ENCODE data around the gene ICAM1. TPM values are rescaled to one million over a fixed set of nuclear protein-coding genes. Genes with fewer than 3 reads are reported as not detected.

The ICAM1 gene
- polyA plus RNA-seq, 1 of the 3 experiments (the other 2 are of a cell fraction): 14.5 TPM

DNA sequence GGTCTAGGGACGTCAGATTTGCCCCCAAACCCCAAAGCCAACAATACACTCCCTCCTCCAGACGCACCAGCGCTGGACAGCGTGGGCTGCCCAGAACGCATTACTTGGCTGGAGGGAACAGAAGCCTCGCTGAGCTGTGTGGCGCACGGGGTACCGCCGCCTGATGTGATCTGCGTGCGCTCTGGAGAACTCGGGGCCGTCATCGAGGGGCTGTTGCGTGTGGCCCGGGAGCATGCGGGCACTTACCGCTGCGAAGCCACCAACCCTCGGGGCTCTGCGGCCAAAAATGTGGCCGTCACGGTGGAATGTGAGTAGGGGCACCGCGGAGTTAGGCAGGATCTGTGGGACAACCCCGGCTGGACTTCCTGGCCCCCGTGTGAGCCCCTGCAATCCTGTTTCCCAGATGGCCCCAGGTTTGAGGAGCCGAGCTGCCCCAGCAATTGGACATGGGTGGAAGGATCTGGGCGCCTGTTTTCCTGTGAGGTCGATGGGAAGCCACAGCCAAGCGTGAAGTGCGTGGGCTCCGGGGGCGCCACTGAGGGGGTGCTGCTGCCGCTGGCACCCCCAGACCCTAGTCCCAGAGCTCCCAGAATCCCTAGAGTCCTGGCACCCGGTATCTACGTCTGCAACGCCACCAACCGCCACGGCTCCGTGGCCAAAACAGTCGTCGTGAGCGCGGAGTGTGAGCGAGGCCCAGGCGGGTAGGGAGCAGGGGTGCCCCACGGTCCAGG is 22.9 kb downstream of the ICAM1 start:
- Histone ChIP-seq H3K4me2 (no peak overlapping the region), H3K36me3 (replicated peaks in 1 of 2; ENCODE audit: control insufficient read depth in 1 of 2, insufficient read depth in 2 of 2, low read length in 1 of 2) (no peaks in the 10 kb centered on the region), H3F3A (replicated peaks; ENCODE audit: insufficient read depth) (no peaks in the 10 kb centered on the region), H3K79me2 (ENCODE audit: insufficient read depth) (no peaks in the 10 kb centered on the region), H3K4me3 (ENCODE audit: low read depth in 2 of 2, low read length in 1 of 2) (no peak overlapping the region; a peak in 1 of 4 replicates), H2AFZ (ENCODE audit: low read depth) (no peak overlapping the region), H3K27ac (ENCODE audit: low read depth in 2 of 2, low read length in 1 of 2) (no peak overlapping the region), H3K9ac (no peak overlapping the region), H3K9me2 (no peaks in the 10 kb centered on the region), H4K20me1 (ENCODE audit: insufficient read depth) (no peaks in the 10 kb centered on the region), H3K27me3 (ENCODE audit: insufficient read depth) (no peaks in the 10 kb centered on the region; the same call in 1 of the 2 replicates), H3K9me3 (no peaks in the 10 kb centered on the region), H3K4me1 (ENCODE audit: control insufficient read depth in 1 of 2, insufficient read depth in 2 of 2, low read depth in 1 of 2, low read length in 1 of 2) (peaks cover 0 to 37% of the 10 kb centered on the region in 2 experiments; a peak in 1 of 4 replicates)
- CTCF ChIA-PET: interaction anchor here (0.8 to 2.9 kb wide), 3 partner anchors 16 to 123 kb away, joined by 3 to 21 read pairs (median 4); partner anchors contain the start of genes ICAM1 and ZGLP1
- POLR2A ChIA-PET: interaction anchor here (0.7 kb wide), 1 partner anchor 68 kb away, joined by 3 read pairs; no protein-coding TSS in a partner anchor
- TF ChIP-seq, protein P1, sequence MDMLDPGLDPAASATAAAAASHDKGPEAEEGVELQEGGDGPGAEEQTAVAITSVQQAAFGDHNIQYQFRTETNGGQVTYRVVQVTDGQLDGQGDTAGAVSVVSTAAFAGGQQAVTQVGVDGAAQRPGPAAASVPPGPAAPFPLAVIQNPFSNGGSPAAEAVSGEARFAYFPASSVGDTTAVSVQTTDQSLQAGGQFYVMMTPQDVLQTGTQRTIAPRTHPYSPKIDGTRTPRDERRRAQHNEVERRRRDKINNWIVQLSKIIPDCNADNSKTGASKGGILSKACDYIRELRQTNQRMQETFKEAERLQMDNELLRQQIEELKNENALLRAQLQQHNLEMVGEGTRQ (IDR thresholded peaks at IDR 0.05; ENCODE audit: borderline replicate concordance, low read depth, low read length): no peak
- TF ChIP-seq RCOR1 (IDR thresholded peaks at IDR 0.05; ENCODE audit: low read length) (no peak), ELF1 (IDR thresholded peaks at IDR 0.05) (no peak), TCF12 (IDR thresholded peaks at IDR 0.05) (no peak), MEF2A (IDR thresholded peaks at IDR 0.05; ENCODE audit: borderline replicate concordance, low read depth) (no peak), JUND (IDR thresholded peaks at IDR 0.05) (no peak)
- TF ChIP-seq, protein P2, sequence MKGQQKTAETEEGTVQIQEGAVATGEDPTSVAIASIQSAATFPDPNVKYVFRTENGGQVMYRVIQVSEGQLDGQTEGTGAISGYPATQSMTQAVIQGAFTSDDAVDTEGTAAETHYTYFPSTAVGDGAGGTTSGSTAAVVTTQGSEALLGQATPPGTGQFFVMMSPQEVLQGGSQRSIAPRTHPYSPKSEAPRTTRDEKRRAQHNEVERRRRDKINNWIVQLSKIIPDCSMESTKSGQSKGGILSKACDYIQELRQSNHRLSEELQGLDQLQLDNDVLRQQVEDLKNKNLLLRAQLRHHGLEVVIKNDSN (IDR thresholded peaks at IDR 0.05; ENCODE audit: borderline replicate concordance, low read depth): no peak
- DNase-seq: no peak
- WGBS (ENCODE audit: low lambda C conversion rate): 58% methylated on average over 29 of the region's 49 CpGs

DNA sequence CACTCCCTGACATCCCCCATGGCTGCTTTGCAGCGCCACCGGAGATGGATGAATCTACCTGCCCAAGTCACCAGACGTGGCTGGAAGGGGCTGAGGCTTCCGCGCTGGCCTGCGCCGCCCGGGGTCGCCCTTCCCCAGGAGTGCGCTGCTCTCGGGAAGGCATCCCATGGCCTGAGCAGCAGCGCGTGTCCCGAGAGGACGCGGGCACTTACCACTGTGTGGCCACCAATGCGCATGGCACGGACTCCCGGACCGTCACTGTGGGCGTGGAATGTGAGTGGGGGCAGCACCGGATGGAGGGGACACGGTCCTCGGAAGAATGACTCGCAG is 23.4 kb downstream of the ICAM1 start:
- Histone ChIP-seq H3K79me2 (ENCODE audit: insufficient read depth) (no peaks in the 10 kb centered on the region), H3K4me1 (ENCODE audit: control insufficient read depth in 1 of 2, insufficient read depth in 2 of 2, low read depth in 1 of 2, low read length in 1 of 2) (peaks cover 0 to 32% of the 10 kb centered on the region in 2 experiments; a peak in 1 of 4 replicates), H3K27me3 (ENCODE audit: insufficient read depth) (no peaks in the 10 kb centered on the region), H3F3A (replicated peaks; ENCODE audit: insufficient read depth) (no peaks in the 10 kb centered on the region), H3K27ac (ENCODE audit: low read depth in 2 of 2, low read length in 1 of 2) (no peak overlapping the region), H3K4me3 (ENCODE audit: low read depth in 2 of 2, low read length in 1 of 2) (no peak overlapping the region), H3K9me2 (no peaks in the 10 kb centered on the region), H3K36me3 (replicated peaks in 1 of 2; ENCODE audit: control insufficient read depth in 1 of 2, insufficient read depth in 2 of 2, low read length in 1 of 2) (no peaks in the 10 kb centered on the region), H4K20me1 (ENCODE audit: insufficient read depth) (no peaks in the 10 kb centered on the region), H3K4me2 (no peak overlapping the region), H2AFZ (ENCODE audit: low read depth) (no peak overlapping the region), H3K9me3 (no peaks in the 10 kb centered on the region), H3K9ac (no peak overlapping the region)
- 47% methylated on average over 8 of the region's 25 CpGs for WGBS (ENCODE audit: low lambda C conversion rate)
- POLR2A ChIA-PET: no interaction called here
- CTCF ChIA-PET: interaction anchor here (0.8 to 0.9 kb wide), 2 partner anchors 16 to 122 kb away, joined by 3 to 4 read pairs; partner anchors contain the start of gene ZGLP1
- no peak for DNase-seq
- TF ChIP-seq TEAD4 (IDR thresholded peaks at IDR 0.05; ENCODE audit: borderline replicate concordance, insufficient read depth) (no peak), MXI1 (IDR thresholded peaks at IDR 0.05; ENCODE audit: low read depth, low read length) (no peak), SIN3A (IDR thresholded peaks at IDR 0.05; ENCODE audit: borderline replicate concordance, low read depth, low read length) (no peak), JUND (IDR thresholded peaks at IDR 0.05) (no peak), CHD2 (IDR thresholded peaks at IDR 0.05; ENCODE audit: low read length, partially characterized antibody) (no peak), NFIC (IDR thresholded peaks at IDR 0.05; ENCODE audit: borderline replicate concordance) (no peak), FOSL2 (IDR thresholded peaks at IDR 0.05; ENCODE audit: borderline replicate concordance, low read depth) (no peak), NRF1 (IDR thresholded peaks at IDR 0.05; ENCODE audit: low read depth, low read length) (no peak), MEF2A (IDR thresholded peaks at IDR 0.05; ENCODE audit: borderline replicate concordance, low read depth) (no peak), ZBTB33 (IDR thresholded peaks at IDR 0.05; ENCODE audit: borderline replicate concordance, low read depth) (no peak), IRF3 (IDR thresholded peaks at IDR 0.05; ENCODE audit: low read depth, low read length) (no peak), TCF12 (IDR thresholded peaks at IDR 0.05) (no peak), FOXJ3 (CRISPR knock-in tag; IDR thresholded peaks at IDR 0.05) (no peak), GABPA (IDR thresholded peaks at IDR 0.05; ENCODE audit: low read depth) (no peak), RCOR1 (IDR thresholded peaks at IDR 0.05; ENCODE audit: low read length) (no peak)
- TF ChIP-seq, protein P3, sequence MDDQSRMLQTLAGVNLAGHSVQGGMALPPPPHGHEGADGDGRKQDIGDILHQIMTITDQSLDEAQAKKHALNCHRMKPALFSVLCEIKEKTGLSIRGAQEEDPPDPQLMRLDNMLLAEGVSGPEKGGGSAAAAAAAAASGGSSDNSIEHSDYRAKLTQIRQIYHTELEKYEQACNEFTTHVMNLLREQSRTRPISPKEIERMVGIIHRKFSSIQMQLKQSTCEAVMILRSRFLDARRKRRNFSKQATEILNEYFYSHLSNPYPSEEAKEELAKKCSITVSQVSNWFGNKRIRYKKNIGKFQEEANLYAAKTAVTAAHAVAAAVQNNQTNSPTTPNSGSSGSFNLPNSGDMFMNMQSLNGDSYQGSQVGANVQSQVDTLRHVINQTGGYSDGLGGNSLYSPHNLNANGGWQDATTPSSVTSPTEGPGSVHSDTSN (IDR thresholded peaks at IDR 0.05): no peak
